Metanephros (tissue), 1 donor: ENCODE results near the gene TMEM106C. TPM values are rescaled to one million over a fixed set of nuclear protein-coding genes. Genes with fewer than 3 reads are reported as not detected.

Source experiments
- total RNA-seq: library from RNA; depleted of rRNA; stranded (reverse); fragments of >200 nt; gene quantifications from one replicate; pipeline ENCODE4 v1.2.3, GENCODE V29; 2014

Gene TMEM106C
- 111 TPM for total RNA-seq

GRCh38 chr12:47963340-47964040 is at the start of gene TMEM106C:
Gene TMEM106C (plus strand): TSS chr12:47963596. CDS start chr12:47964237, 641 bp downstream.

GRCh38 chr12:48004053-48004941 is 40.9 kb downstream of the TMEM106C start, which contains the start of gene COL2A1:
Gene COL2A1 (minus strand): TSS chr12:48004476. CDS start chr12:48004321, 155 bp downstream.

Other genes with a start within 250 kb of the TMEM106C start
- gene ENDOU, start 238.1 kb upstream of the TMEM106C start, total RNA-seq, result not detected
- 46.5 TPM for gene RAPGEF3, start 204.7 kb upstream of the TMEM106C start, total RNA-seq
- 30.6 TPM for gene SLC48A1, start 190.4 kb upstream of the TMEM106C start, total RNA-seq
- gene HDAC7, start 143.7 kb upstream of the TMEM106C start, total RNA-seq, result 78.6 TPM
- 2.7 TPM for gene VDR, start 58.6 kb upstream of the TMEM106C start, total RNA-seq
- 29.5 TPM for gene COL2A1, start 40.9 kb downstream of the TMEM106C start, total RNA-seq
- 34.0 TPM for gene SENP1, start 142.5 kb downstream of the TMEM106C start, total RNA-seq
- 122 TPM for gene PFKM, start 155.8 kb downstream of the TMEM106C start, total RNA-seq
- gene ASB8, start 193.9 kb downstream of the TMEM106C start, total RNA-seq, result 28.8 TPM
- 0.53 TPM for gene CCDC184, start 220.0 kb downstream of the TMEM106C start, total RNA-seq
- gene OR10AD1, start 239.7 kb downstream of the TMEM106C start, total RNA-seq, result not detected